HG03342 (cell line): ENCODE measurements around the gene RAET1E.
A peak's percentile ranks its signal among the peaks of the same experiment; 100 is the strongest.
"Not testable (repeated sequence)": the region's sequence is repeated elsewhere in the genome, so short reads cannot be mapped to it uniquely, and the experiment has no call there.

Experiments used
- ATAC-seq: cut with Tn5 transposase; IDR thresholded peaks from one replicate; pipeline ENCODE4 v1.9.1; 2021; ENCODE audit warnings: mild to moderate bottlenecking, moderate library complexity; ENCODE audit not compliant: unreplicated experiment

The RAET1E gene

DNA sequence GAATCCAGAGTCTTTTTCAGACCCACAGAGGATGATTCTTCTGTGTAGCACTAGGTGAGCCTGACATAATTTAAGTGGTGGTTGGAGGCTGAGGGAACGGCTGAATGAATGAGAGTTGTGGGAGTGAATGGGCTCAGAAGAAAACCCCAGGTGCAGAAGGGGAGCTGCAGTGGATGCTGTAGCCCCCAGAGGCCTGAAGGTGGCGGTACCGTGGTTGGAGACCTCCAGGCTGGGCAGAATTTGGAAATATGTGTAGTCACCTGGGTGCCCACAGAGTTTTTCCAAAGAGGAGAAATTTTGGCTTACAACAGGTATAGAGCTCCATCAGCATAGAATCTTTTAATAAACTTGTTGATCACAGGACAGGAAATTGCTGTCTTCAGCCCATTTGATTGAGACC is 31.5 kb upstream of the RAET1E start:
- no peak for ATAC-seq

DNA sequence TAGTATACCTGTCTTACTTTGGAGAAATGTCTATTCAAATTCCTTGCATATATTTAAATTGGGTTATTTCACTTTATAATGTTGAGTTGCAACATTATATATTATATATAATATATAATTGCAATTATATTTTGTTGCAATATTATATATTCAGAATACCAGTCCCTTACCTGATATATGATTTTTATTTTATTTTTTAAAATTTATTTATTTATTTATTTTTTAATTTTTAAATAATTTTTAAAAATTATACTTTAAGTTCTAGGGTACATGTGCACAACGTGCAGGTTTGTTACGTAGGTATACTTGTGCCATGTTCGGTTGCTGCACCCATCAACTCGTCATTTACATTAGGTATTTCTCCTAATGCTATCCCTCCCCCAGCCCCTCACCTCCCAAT is 29.1 kb upstream of the RAET1E start:
- ATAC-seq, result not testable (repeated sequence)

DNA sequence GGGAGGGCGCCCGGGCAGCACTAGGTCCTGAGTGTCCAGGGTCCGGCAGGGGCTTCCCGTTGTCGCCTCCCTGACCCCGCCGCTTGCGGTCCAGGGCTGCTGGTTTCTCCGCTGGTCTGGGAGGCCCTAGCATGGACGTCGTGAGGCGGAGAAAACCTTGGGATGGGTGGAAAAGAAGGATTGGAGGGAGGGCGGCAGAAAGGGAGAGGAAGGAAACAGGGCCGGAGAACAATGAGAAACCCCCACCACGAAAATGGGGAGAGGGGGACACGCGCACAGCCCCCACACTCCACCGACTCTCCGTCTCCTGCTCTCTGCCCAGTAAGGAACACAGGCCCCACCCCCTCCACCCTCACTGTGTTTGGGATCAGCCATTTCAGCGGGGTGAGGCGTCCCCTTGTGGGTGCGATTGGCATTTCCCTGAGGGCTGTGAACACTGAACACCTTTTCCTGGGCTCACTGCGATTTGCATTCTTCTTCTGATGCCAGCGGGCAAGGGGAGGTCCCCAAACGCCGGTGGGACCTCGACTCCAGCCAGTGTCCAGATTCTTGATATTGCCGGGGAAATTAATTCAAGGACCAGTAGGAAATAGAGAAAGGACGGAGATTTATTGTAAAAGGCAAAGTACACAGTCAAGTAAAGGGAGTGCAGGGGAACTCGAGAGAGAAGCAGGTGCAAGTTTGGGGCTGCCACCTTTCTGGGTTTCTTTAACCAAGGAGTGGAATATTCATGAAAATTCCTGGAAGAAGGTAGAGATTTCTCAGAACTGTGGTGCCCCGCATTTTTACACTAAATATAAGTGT is 28.3 kb upstream of the RAET1E start:
- ATAC-seq, result peak; percentile 63

DNA sequence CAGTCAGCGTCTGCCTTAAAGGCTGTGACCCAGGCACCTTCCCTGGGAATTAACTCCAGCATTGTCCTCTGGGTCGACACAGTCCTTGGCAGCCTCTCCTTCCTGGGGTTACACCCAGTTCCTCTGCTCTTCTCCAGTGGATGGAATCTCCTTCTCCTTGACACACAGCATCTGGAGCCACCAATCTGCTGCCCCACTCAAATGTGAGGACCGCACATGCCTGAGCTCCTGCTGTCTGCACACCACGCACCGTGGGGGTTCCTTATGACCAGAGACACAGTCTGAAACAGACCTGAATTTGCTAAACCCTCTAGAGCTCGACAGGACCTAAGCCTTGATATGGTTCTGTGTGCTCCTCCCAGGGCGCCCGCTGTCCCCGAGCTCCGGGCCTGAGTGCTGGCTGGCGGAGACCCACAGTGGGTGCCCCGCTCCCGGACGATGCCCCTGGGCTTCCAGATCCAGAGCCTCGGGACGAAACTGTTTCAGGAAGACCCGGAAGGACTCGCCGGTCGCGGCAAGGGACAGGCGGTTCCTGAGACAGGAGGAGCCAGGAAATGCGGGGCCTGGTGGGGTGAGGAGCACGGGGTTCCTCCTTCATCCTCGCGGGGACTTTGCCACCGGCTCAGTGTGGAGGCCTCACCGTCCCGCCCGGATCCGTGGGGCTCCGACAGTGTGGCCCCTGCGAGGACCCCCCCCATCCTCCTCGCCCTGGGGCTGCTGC is 27.5 kb upstream of the RAET1E start:
- ATAC-seq, result no peak

DNA sequence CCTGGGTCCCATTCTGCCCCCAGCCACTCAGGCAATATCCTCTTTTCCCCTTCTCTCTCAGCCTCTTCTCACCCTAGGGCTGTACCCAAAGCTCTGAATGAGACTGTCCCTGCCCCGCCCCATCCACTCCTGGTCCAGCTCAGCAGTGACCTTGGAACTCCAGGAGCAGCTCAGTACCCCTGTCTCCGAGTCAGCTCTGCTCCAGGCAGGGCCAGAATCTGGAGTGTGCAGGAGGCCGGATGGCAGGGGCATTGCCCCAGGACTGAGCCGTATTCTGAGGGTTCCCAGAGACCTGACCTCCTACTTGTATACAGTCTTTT is 27.0 kb upstream of the RAET1E start:
- no peak for ATAC-seq

DNA sequence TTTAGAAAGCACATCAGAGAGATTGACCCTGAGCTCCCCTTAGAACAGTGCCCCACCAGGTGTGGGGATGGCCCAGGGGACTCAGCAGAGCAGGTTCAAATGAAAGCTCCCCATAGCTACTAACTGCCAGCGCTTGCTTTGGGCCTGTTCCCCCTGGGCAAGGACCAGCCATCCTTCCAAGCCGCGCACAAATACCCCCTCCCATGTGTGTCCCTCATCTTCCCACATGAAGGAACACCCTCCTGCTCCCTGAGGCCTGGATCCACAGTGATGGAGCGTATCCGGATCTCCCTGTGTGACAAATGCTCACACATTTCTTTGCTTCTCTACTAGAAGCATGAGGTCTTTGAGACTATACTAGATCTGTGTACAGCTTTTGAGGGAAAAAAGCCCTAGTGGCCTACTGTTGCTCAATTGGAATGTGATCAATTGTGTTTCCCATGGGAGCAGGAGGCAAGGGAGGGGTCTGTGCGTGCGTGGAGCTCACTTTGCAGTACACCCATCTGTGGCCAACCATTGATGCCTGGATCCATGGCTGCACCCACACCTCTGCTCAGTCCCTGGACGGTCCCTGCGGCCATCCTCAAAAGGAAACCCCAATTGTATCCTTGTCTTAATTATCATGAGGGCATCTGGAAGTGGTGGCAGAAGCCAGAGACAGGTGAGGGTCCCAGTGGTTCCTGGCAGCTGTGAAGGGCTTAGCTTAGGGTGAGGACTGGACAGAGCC is 26.5 kb upstream of the RAET1E start:
- no peak for ATAC-seq

DNA sequence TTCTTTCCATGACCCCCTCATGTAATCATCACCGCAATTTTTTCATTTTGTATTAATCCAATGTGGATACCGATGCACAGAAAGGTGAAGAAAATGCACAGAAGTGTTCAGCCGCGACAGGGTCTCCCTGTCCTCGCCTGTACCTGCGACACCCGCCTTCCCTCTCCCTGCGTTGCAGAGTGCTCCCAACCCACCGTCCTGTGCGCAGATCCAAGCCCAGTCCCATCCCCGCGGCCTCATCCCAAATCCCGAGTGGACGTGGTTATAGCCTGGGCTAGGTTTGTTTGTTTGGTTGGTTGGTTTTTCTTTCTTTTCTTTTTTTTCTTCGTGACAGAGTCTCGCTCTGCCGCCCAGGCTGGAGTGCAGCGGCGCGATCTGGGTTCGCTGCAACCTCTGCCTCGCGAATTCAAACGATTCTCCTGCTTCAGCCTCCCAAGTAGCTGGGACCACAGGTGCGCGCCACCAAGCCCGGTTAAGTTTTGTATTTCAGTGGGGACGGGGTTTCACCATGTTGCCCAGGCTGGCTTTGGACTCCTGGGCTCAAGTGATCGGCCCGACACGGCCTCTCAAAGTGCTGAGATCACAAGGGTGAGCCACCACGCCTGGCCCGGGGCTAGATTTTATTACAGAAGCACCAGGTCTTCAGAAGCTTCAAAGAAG is 25.5 kb upstream of the RAET1E start:
- no peak for ATAC-seq

DNA sequence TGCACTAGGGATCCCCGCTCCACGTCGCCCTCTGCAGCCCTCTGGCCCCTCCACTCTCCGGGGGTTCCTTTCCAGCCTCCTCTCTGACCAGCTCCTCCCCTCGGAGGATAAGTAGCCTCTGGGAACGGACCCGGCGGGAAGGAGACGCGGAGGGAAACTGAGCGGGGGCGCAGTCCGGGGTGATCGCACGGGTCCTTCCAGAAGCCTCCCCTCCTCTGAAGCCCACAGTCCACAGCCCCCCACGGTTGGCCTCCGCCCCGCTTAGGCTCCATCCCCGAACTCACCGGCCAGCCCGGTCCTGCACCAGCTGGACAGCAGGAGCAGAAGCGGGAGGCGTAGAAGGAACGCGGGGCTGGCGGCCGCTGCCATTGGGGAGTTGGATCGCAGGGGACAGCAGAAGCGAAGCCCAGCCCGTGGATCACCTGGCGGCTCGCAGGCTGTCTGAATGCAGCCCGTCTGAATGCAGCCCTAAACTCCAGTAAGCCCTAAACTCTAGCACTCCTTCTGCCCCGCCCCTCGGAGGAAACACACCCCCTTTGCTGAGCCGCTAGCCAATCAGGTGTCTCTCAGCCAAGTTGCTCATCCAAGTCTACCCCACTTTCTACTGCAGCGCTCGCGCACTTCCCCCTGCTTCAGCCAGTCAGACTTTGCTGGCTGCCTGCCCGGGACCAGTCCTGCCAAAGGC is 24.9 kb upstream of the RAET1E start, which contains the start of gene RAET1G:
TSS of gene RAET1G (minus strand) at position 480 of the 685 bp plus-strand sequence. CDS start at position 369, 111 bp downstream.
- peak; percentile 55 for ATAC-seq

DNA sequence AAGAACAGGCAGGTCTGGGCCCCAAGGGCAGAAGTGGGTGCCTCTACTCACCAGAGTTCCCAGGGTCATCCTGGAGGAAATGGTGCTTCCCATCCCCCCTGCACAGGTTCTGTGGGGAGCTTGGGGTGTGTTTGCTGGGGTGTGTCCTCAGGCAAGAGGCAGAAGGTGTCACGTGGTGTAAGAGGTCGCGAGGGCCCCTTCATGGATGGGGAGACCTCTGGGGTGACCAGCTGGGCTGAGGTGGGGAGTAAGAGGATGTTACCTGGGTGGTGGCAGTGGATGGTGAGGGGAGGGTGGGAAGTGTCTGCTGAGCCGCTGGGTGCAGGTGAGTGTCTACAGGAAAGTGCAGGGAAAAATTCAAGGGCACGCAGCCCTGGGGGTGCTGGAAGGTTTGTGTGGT is 24.2 kb upstream of the RAET1E start:
- not testable (repeated sequence) for ATAC-seq

DNA sequence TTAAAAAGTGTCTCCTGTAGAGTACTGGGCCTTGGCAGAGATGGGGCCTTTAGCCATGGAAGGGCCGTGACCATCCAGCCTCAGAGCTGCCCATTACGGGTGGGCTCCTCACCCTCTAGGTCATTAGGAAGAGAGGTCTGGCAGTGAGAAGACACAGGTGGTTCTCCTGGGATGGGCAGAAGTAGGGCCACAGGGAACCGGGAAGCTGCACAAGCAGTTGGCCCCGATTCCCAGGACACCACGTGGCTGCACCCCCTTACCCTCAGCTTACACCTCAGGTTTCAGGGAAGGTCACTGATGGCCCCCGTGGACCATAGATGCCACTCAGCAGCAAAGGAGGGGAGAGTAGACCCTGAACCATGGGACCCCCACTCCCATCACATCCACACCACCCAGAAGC is 23.4 kb upstream of the RAET1E start:
- ATAC-seq, result no peak

DNA sequence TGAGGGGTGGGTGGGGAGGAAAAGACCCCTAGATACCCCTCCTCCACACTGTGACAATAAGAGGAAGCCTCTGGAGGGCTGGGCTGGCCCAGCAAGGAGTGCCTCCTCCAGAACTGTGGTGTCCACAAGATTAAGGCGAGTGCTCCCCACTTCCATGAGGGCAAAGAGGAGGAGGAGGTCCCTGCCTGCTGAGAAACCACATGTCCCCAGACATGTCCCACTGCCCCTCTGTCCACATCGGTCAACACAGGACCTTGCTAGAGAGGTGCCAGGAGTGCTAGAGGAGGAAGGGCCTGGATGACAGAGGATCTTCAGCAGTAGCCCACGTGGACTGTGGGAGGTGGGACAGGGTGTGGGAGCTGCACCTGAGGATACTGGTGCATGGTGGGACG is 21.9 kb upstream of the RAET1E start:
- ATAC-seq, result no peak

DNA sequence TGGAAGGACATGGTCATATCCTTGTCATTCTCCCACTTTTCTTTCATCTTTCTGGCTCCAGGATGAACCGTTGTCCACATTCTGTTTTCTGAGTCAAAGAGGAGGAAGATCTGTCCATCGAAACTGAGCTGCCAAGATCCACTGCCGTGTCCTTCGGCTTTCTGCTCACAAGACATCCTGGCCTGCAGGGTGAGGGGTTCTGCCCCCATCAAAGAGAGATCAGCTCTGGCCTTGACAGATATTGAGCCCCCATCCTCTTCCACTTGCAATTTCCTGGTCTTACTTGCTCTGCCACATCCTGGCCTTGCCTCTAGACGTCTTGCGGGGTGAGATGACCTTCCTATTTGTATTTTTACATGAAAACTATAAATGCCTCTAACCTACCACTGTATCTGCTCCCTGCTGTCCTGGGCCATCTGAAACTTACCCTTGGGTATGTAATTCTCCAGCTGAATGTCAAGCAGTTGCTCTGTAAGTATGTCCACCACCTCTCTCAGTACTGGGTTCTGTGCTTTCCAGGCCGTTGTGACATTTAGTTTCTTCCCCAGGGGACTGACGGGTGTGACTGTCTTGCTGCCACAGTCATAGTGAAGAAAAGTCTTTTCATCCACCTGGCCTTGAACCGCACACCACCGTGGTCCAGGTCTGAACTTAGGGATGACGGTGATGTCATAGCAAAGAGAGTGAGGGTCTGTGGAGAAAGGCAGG is 21.4 kb upstream of the RAET1E start:
- ATAC-seq, result not testable (repeated sequence)

DNA sequence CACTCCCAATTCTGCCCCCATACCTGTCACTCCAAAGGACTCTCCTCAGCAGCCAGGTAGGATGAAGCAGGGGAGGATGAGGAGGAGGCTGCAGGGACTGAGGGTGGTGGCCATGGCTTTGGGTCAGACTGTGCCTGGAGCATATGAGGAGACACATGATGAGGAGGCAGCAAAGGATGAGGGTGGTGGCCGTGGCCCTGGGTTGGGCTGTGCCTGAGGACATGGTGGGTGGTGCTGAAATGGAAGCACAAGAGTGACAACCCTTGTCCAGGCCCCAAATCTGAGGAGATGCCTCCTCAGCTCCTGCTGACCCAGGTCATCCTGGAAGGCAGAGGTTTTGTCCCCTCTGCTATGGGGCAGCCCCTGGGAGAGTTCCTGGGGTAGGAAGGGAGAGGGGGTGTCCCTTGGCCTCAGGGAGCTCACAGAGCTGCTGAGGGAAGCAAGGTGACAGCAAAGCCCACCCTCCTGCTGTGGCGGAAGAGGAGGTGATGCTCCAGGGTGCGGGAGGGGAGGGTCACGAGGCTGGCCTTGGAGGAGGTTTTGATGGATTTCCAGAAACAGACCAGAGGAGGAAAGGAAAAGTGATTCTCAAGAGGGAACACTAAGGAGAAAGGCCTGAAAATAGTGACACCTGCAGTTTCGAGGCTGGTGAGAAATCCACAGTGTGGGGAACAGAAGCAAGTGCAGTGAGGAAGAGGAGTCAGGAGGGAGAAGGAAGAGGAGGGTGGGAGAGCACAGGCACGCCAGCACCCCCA is 20.4 kb upstream of the RAET1E start:
- no peak for ATAC-seq

DNA sequence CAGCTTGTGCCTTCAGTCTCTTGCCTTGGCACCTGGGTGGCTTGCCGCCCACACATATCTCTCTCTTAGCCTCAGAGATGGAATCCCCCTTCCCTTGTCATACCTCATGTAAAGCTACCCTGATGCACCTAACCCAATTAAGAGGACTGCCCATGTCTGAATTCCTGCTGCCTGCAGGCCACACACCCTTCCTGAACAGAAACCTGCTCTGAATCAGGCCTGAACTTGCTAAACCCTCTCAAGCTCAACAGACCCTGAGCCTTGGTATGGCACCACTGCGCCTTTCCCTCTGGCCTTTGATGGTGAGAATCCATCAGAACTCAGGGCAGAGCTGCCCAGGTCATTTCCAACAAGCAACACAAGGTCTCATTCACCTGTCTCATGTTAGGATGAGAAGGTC is 19.8 kb upstream of the RAET1E start:
- ATAC-seq, result no peak

DNA sequence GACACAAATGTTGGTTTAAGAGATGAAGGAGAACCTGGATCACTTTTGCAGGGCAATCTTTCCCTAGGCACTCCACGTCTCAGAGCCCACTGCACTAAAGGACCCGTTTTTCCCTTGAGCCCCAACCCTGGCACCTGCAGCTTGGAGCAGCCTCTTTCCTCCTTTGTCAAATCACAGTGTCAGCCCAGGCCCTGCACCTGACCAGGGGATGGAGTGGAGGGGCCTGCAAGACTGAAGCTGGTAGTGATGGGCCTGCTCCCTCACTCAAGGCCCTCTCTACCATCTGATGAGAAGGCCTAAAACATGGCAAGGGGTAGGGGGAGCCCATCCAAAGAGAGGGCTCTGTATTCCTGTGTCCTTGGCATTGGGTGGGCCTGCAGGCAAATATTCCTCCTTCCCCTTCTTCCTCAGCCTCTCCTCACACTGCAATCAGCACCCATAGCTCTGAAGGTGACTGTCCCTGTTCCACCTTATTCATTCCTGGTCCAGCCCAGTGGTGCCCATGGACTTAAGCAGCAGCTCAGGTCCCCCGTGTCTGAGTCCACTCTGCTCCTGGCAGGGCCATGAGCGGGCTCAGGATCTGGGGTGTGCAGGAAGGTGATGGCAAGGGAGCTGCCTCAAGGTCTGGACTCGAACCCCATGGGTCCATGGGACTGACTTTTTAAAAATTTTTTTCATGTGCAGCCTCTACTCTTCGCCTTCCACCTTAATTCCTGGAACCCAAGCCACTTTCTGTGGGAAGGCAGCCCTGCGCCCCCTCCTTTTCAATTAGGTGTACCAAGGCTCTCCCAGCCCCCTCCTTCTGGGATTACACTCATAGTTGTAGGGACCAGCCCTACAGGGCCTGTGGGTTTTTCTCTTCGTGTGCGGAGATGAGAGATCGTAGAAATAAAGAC is 18.3 kb upstream of the RAET1E start:
- no peak for ATAC-seq

DNA sequence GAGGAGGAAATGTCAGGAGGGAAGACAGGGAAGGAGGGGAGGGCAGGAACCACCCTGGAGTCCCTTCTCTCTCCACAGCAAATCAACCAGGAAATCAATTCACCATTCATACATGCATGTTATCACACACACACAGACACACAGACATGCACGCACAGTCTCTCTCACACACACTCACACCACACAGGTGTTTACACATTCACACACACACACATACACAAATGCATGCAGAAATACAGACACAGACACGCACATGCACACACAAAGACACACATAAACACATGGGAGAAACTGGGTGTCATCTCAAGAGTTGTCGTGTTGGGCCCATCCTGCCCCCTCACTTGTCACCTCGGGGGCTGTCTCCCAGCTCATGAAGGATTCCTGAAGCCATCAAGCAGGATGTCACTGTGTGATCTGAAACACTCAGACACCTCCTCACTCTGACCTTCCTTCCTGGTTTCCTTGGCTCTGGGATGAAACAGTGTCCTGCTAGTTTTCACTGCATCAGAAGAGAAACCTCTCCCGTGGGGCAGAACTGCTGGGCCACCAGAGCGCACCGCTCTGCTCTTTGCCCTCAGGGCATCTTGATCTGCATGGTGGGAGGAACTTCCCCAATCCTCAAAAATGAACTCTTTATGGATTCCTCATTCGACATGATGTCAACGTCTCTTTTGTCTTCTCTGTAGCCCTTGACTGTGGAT is 15.8 kb upstream of the RAET1E start:
- no peak for ATAC-seq

DNA sequence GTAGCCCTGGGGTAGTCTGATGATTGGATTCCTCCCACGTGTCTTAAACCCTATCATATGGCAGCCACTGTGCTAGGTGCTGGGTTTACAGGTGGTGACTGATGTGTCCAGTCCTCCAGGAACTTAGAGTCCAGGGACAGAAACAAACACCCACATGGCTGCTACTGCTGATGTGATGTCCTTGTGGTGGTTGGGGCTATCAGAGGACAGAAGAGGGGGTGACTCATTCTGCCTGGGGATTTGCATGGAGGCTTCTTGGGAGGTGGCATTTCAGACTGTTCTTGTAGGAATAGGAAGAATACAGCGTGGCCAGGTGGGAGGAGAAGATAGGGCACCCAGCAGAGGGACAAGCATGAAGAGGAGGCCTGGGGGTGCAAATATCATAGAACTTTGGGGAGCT is 15.2 kb upstream of the RAET1E start:
- ATAC-seq, result no peak

DNA sequence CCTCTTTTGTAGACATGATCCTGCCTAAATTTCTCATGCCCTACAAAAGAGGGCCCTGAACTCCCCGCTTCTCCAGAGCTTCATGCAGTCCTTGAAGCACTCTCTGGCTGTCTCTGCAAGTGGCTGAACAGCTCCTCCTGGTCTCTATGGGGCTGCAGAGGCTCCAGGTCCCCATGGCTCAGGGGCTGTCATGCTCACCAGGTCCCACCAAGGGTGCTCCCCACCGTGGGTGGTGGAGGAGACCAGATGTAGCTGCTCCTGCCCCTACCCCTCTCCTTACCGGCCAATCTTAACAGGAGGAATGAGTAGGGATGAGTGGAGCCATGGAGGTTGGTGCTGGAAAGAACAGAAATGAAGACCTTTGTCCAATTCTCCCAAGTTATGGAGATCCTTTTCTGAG is 14.8 kb upstream of the RAET1E start:
- ATAC-seq, result not testable (repeated sequence)
